Tibial nerve (tissue), 4 donors: ENCODE measurements around the gene RFX1. TPM values are rescaled to one million over a fixed set of nuclear protein-coding genes. Genes with fewer than 3 reads are reported as not detected.

ENCODE experiments used
- DNase-seq, 2 donors: peaks; one replicate each; pipeline ENCODE4 v3.0.0-alpha.2; 2019; ENCODE audit warnings: low spot score in 2 of 2
- H3K27ac ChIP-seq, 4 donors: fragments of 200-600 bp; sonication (generic) in 3 of 4; one replicate each; pipeline ENCODE4 v1.5.1; 2017 to 2019; ENCODE audit warnings: mild to moderate bottlenecking in 1 of 4
- H3K27me3 ChIP-seq, 2 donors: fragments of 200-600 bp; sonication (generic) in 1 of 2; one replicate each; pipeline versions ENCODE4 v1.5.1 to v1.6.0; 2017 to 2019
- H3K36me3 ChIP-seq, 3 donors: fragments of 200-600 bp; sonication (generic); one replicate each; pipeline ENCODE4 v1.5.1; 2018 to 2019
- H3K4me1 ChIP-seq, 4 donors: fragments of 200-600 bp; sonication (generic) in 3 of 4; one replicate each; pipeline ENCODE4 v1.5.1; 2017 to 2019
- H3K4me3 ChIP-seq, 4 donors: fragments of 200-600 bp; sonication (generic) in 3 of 4; one replicate each; pipeline ENCODE4 v1.5.1; 2017 to 2019; ENCODE audit warnings: mild to moderate bottlenecking in 1 of 4, moderate library complexity in 1 of 4
- H3K9me3 ChIP-seq, 4 donors: fragments of 200-600 bp; sonication (generic) in 3 of 4; one replicate each; pipeline ENCODE4 v1.5.1; 2017 to 2019
- CTCF ChIP-seq, 5 experiments: fragments of 200-600 bp in 3 of 5; fragments of 450-650 bp in 2 of 5; sonication (generic) in 3 of 5; IDR thresholded peaks; one replicate each; pipeline ENCODE4 v1.5.1; 2016 to 2019; ENCODE audit warnings: antibody characterized with exemption in 5 of 5, mild to moderate bottlenecking in 3 of 5, moderate library complexity in 2 of 5
- EP300 ChIP-seq, 2 donors: sonication (generic); formaldehyde crosslinking; IDR thresholded peaks; one replicate each; pipeline ENCODE4 v1.6.1; 2017; ENCODE audit warnings: antibody characterized with exemption in 2 of 2, mild to moderate bottlenecking in 1 of 2
- POLR2A ChIP-seq, 2 donors: fragments of 450-650 bp; IDR thresholded peaks; one replicate each; pipeline ENCODE4 v1.6.1; 2017; ENCODE audit warnings: antibody characterized with exemption in 2 of 2, mild to moderate bottlenecking in 2 of 2, moderate library complexity in 2 of 2
- WGBS, 2 donors: methylation state at CpG; one replicate each; pipeline ENCODE4 v1.1.5; 2018; 5-methylcytosine and 5-hydroxymethylcytosine counted together
- total RNA-seq, 4 donors: library from RNA; depleted of rRNA; stranded (reverse); fragments of >200 nt; gene quantifications; one replicate each; pipeline ENCODE4 v1.1.0, GENCODE V29; 2016

The RFX1 gene
- total RNA-seq, 4 donors from 2014 or later: 3.1 to 8.4 (median 6.0) TPM

GRCh38 chr19:13961826-13962698 is 44.1 kb downstream of the RFX1 start:
- Histone ChIP-seq H3K4me1 (peaks cover 0 to 12% (median 0%) of the 10 kb centered on the region in 4 donors), H3K36me3 (peaks cover 0 to 99% (median 18%) of the 10 kb centered on the region in 3 donors), H3K27me3 (no peaks in the 10 kb centered on the region), H3K4me3 (no peak overlapping the region), H3K9me3 (no peaks in the 10 kb centered on the region), H3K27ac (no peak overlapping the region)
- no peak for TF ChIP-seq EP300 (IDR thresholded peaks at IDR 0.05)
- no peak for TF ChIP-seq POLR2A (IDR thresholded peaks at IDR 0.05)
- no peak for TF ChIP-seq CTCF (IDR thresholded peaks at IDR 0.05)
- no peak for DNase-seq
- 59 to 68% methylated on average over 50 to 55 of the region's 55 CpGs for WGBS, 2 donors

- 89 to 90% methylated on average over 26 to 39 of the region's 39 CpGs for WGBS, 2 donors
- DNase-seq: no peak
- Histone ChIP-seq H3K27me3 (no peaks in the 10 kb centered on the region), H3K4me1 (peaks cover 0 to 12% (median 0%) of the 10 kb centered on the region in 4 donors), H3K36me3 (peaks cover 2 to 99% (median 20%) of the 10 kb centered on the region in 3 donors), H3K27ac (no peak overlapping the region), H3K4me3 (no peak overlapping the region), H3K9me3 (no peaks in the 10 kb centered on the region)
- TF ChIP-seq POLR2A (IDR thresholded peaks at IDR 0.05): no peak
- no peak for TF ChIP-seq CTCF (IDR thresholded peaks at IDR 0.05)
- no peak for TF ChIP-seq EP300 (IDR thresholded peaks at IDR 0.05)
Measured at GRCh38 chr19:13960863-13961784, 45.0 kb downstream of the RFX1 start.

GRCh38 chr19:13959962-13960862 is 45.9 kb downstream of the RFX1 start:
- Histone ChIP-seq H3K27ac (no peak overlapping the region), H3K27me3 (no peaks in the 10 kb centered on the region), H3K9me3 (no peaks in the 10 kb centered on the region), H3K4me1 (peaks cover 0 to 12% (median 0%) of the 10 kb centered on the region in 4 donors), H3K4me3 (no peak overlapping the region), H3K36me3 (peaks cover 2 to 99% (median 21%) of the 10 kb centered on the region in 3 donors)
- no peak for DNase-seq
- TF ChIP-seq CTCF (IDR thresholded peaks at IDR 0.05) (no peak), POLR2A (IDR thresholded peaks at IDR 0.05) (no peak), EP300 (IDR thresholded peaks at IDR 0.05) (no peak)
- 90% methylated on average over 17 to 27 of the region's 27 CpGs for WGBS, 2 donors

- no peak for DNase-seq
- H3K9me3 ChIP-seq: no peaks in the 10 kb centered on the region
- TF ChIP-seq CTCF (IDR thresholded peaks at IDR 0.05): no peak
- TF ChIP-seq EP300 (IDR thresholded peaks at IDR 0.05): no peak
- TF ChIP-seq POLR2A (IDR thresholded peaks at IDR 0.05): no peak
- H3K27ac ChIP-seq: no peak overlapping the region
- no peaks in the 10 kb centered on the region for H3K27me3 ChIP-seq
- peaks cover 2 to 99% (median 21%) of the 10 kb centered on the region in 3 donors for H3K36me3 ChIP-seq
- peaks cover 0 to 13% (median 0%) of the 10 kb centered on the region in 4 donors for H3K4me1 ChIP-seq
- WGBS, 2 donors: 85 to 88% methylated on average over 21 to 31 of the region's 41 CpGs
- no peak overlapping the region for H3K4me3 ChIP-seq
Measured at GRCh38 chr19:13959141-13959961, 46.8 kb downstream of the RFX1 start.
